Kidney epithelial cell (primary cell): ENCODE measurements around the gene RIMBP2. TPM values are rescaled to one million over a fixed set of nuclear protein-coding genes. Genes with fewer than 3 reads are reported as not detected.

Source experiments
- DNase-seq: peaks from one replicate; pipeline ENCODE4 v3.0.0-alpha.2; 2010; ENCODE audit warnings: low read depth
- H3K27me3 ChIP-seq: 2 replicates; pipeline ENCODE4 v1.6.0; 2011; ENCODE audit warnings: low read length; ENCODE audit not compliant: control insufficient read depth, insufficient read depth
- H3K36me3 ChIP-seq: 2 replicates; pipeline ENCODE4 v1.5.1; 2011; ENCODE audit warnings: low read length; ENCODE audit not compliant: control insufficient read depth, insufficient read depth
- H3K4me3 ChIP-seq: 2 replicates; pipeline ENCODE4 v1.5.1; 2011; ENCODE audit warnings: low read depth, mild to moderate bottlenecking, control low read depth, low read length
- CTCF ChIP-seq: IDR thresholded peaks from 2 replicates; pipeline ENCODE4 v1.5.1; 2011; ENCODE audit warnings: mild to moderate bottlenecking, moderate library complexity, low read length, control low read depth, inconsistent platforms; ENCODE audit not compliant: insufficient read depth, poor library complexity, severe bottlenecking
- total RNA-seq: library from RNA; depleted of rRNA; stranded (reverse); fragments of >200 nt; gene quantifications from 2 replicates; pipeline ENCODE4 v1.2.3, GENCODE V29; 2015

The RIMBP2 gene
- total RNA-seq, 1 donor from 2014 or later = 0.50 TPM

DNA sequence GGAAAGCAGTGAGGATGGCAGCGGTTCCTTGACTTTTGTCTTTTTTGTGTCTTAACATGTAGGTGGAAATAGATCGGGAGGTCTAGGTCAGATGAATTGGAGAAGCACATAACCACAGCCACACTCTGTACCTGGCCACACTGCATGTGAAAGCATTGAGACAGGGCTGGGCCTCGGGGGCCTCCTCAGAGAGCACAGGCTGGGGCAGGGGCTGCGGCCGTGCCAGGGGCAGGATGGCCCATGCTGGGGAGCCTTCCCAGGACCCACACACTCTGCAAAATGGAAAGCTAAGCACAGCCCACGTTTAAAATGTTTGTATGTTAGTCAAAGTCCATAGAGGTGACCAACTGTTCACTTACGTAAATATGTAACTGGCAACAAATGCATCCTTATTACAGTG lies 301.7 kb downstream of the RIMBP2 start:
- Histone ChIP-seq H3K27me3 (no peaks in the 10 kb centered on the region), H3K36me3 (no peaks in the 10 kb centered on the region), H3K4me3 (no peak overlapping the region)
- no peak for DNase-seq
- no peak for TF ChIP-seq CTCF

DNA sequence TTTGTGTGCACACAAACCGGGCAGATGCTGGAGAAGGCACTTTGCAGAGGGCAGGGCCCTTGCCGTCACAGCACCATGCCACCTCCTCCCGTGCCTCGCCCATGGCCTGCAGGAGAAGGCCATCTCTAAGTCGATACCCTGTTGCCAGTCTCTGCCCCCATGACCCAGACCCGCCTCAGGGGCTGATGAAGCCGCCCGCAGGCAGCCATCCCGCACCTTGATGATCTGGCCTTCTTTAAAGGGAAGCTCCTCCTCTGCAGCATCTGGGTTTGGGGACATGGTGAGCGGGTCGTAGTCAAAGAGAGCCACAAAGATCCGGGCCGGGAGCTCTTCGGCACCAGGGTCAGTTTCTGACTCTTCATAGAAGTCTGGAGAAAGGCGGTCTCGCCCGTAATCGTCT lies 302.2 kb downstream of the RIMBP2 start:
- H3K4me3 ChIP-seq = no peak overlapping the region
- TF ChIP-seq CTCF = no peak
- H3K36me3 ChIP-seq = no peaks in the 10 kb centered on the region
- DNase-seq = no peak
- no peaks in the 10 kb centered on the region for H3K27me3 ChIP-seq

- TF ChIP-seq CTCF = no peak
- no peak for DNase-seq
- H3K36me3 ChIP-seq = no peaks in the 10 kb centered on the region
These were observed 303.7 kb downstream of the RIMBP2 start for GRCh38 chr12:130412384-130412783.

DNA sequence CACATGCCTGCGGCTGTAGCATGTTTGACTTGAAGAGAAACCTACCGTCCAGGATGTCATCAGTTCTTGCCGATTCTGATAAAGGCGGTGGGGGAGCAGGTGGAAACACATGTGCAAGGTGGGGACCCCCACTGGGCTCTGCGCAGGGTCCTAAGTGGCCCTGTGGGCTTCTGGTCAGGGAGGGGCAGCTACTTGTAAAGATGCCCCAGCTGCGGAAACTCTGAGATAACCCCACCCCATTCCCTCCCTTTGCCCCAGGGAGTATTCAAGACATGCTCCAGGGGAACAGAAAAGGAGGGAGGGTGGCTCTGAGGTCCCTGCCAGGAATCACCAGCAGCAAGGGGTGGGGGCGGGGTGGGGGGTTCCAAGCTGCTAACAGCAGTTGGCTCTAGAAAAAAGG lies 310.8 kb downstream of the RIMBP2 start:
- Histone ChIP-seq H3K36me3 (no peaks in the 10 kb centered on the region), H3K4me3 (no peak overlapping the region), H3K27me3 (no peaks in the 10 kb centered on the region)
- TF ChIP-seq CTCF = no peak
- no peak for DNase-seq

More at GRCh38 chr12:130412384-130412783, 303.7 kb downstream of the RIMBP2 start:
- no peak overlapping the region for H3K4me3 ChIP-seq
- no peaks in the 10 kb centered on the region for H3K27me3 ChIP-seq

- DNase-seq = no peak
- no peaks in the 10 kb centered on the region for H3K27me3 ChIP-seq
- no peaks in the 10 kb centered on the region for H3K36me3 ChIP-seq
- no peak for TF ChIP-seq CTCF
- H3K4me3 ChIP-seq = no peak overlapping the region
These were observed 314.4 kb downstream of the RIMBP2 start for GRCh38 chr12:130401703-130402102.

DNA sequence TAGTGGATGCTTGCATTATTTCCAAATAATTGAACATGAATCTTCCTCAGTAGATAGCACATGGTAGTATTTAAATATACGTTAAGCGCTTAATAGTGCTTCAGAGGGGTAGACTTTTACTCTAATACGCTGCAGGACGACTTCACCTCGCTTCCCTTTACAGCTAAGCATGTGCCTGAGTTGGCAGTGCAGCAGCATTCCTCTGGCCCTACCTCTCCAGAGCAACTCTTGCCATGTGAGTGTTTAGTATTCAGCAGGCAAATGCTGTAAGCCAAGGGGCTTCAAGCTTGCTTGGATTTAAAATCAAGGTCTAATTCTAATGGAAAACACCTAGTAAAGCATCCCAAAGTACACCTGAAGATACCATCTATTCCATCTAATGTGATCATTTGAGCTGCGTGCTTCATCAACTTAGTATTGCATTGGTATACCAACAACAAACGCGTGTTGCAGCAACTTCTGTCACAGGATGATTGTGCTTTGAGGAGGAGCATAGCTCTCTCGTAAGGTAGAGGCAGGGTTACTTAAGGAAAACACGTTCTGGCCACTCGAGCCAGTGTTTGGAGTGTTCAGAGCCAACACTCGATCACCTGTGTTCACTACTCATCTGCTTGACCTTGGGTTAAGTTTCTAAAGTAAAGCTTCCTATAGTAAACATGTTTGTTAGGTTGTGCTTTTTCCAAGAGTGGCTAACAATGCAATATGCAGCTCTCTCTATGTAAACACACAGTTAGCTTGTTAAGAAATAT lies 317.8 kb downstream of the RIMBP2 start:
- H3K36me3 ChIP-seq = no peaks in the 10 kb centered on the region
- no peak for DNase-seq
- no peak overlapping the region for H3K4me3 ChIP-seq
- no peak for TF ChIP-seq CTCF
- H3K27me3 ChIP-seq = no peaks in the 10 kb centered on the region
